RWPE1 (cell line): ENCODE results near the gene CLSTN3.

Experiments
- CTCF ChIA-PET: fragments of 350-600 bp; sonication (Branson Sonifier 250); formaldehyde crosslinking; extraction: SDS; loops from one replicate; lab custom pipeline; 2021; lab: Yijun Ruan, JAX
- POLR2A ChIA-PET: fragments of 400-600 bp; formaldehyde crosslinking; extraction: SDS; loops from one replicate; lab custom pipeline; 2020; ENCODE audit warnings: antibody characterized with exemption; ENCODE audit not compliant: low non-redundant PET; lab: Yijun Ruan, JAX
- DNase-seq: peaks from one replicate; pipeline ENCODE4 v3.0.0; 2012; ENCODE audit warnings: low spot score
- H3K27ac ChIP-seq: fragments of 450-650 bp; 2 replicates; pipeline ENCODE4 v1.5.1; 2017
- CTCF ChIP-seq: fragments of 450-650 bp; conservative IDR thresholded peaks from 2 replicates; pipeline ENCODE4 v1.5.1; 2017; ENCODE audit warnings: low read depth, mild to moderate bottlenecking

The CLSTN3 gene

GRCh38 chr12:7118881-7119280 lies 11.3 kb upstream of the CLSTN3 start:
- TF ChIP-seq CTCF, result no peak
- ChIA-PET CTCF (no interaction called here), POLR2A (interaction anchor here (0.5 kb wide), 1 partner anchor 773 kb away, joined by 7 read pairs; no protein-coding TSS in a partner anchor)
- H3K27ac ChIP-seq, result no peak overlapping the region
- DNase-seq, result no peak

GRCh38 chr12:7120166-7120565 lies 10.0 kb upstream of the CLSTN3 start:
- DNase-seq, result no peak
- H3K27ac ChIP-seq, result no peak overlapping the region
- CTCF ChIA-PET, result interaction anchor here (0.8 kb wide), 1 partner anchor 11 kb away, joined by 3 read pairs; the partner anchor contains the start of gene C1RL
- POLR2A ChIA-PET, result no interaction called here
- no peak for TF ChIP-seq CTCF

- H3K27ac ChIP-seq, result no peak overlapping the region
- ChIA-PET CTCF (interaction anchor here (1.4 kb wide), 1 partner anchor 23 kb away, joined by 5 read pairs; no protein-coding TSS in a partner anchor), POLR2A (no interaction called here)
- DNase-seq, result no peak
- TF ChIP-seq CTCF, result no peak
These were observed 8.8 kb upstream of the CLSTN3 start for GRCh38 chr12:7121324-7121723.

- no peak for TF ChIP-seq CTCF
- POLR2A ChIA-PET, result no interaction called here
- CTCF ChIA-PET, result no interaction called here
- no peak for DNase-seq
- H3K27ac ChIP-seq, result no peak overlapping the region
These were observed 7.1 kb upstream of the CLSTN3 start for GRCh38 chr12:7122811-7123769.

GRCh38 chr12:7123806-7124522 lies 6.2 kb upstream of the CLSTN3 start:
- no peak for DNase-seq
- POLR2A ChIA-PET, result no interaction called here
- CTCF ChIA-PET, result interaction anchor here (2.0 kb wide), 1 partner anchor 11 kb away, joined by 7 read pairs; no protein-coding TSS in a partner anchor
- TF ChIP-seq CTCF, result no peak
- no peak overlapping the region for H3K27ac ChIP-seq

GRCh38 chr12:7125632-7126227 lies 4.4 kb upstream of the CLSTN3 start:
- ChIA-PET CTCF (interaction anchor here (0.6 to 2.0 kb wide), 2 partner anchors 13 to 635 kb away, joined by 6 to 7 read pairs; no protein-coding TSS in a partner anchor), POLR2A (no interaction called here)
- TF ChIP-seq CTCF, result no peak
- DNase-seq, result no peak
- no peak overlapping the region for H3K27ac ChIP-seq
